ENCODE data around the gene INAFM2.
A peak's percentile ranks its signal among the peaks of the same experiment; 100 is the strongest.

INAFM2 gene

GRCh38 chr15:40323239-40323952 lies at the start of gene INAFM2:
TSS of gene INAFM2 (plus strand) at chr15:40323692. CDS start at chr15:40324056, 364 bp downstream.
- Histone ChIP-seq H3K4me3 (ENCODE audit: low read depth, low read length) (peak within 1 kb of the TSS; percentile 88), H3K4me1 (ENCODE audit: control insufficient read depth, insufficient read depth, low read length, unreplicated experiment) (peaks cover 34% of the 10 kb centered on the region), H3K36me3 (ENCODE audit: insufficient read depth, low read length) (0 out of 2 replicates have a peak, but pooled peaks cover 6% of the 10 kb centered on the region), H3K79me2 (ENCODE audit: control insufficient read depth, insufficient read depth, low read length, unreplicated experiment) (peaks cover 21% of the 10 kb centered on the region), H3K27me3 (ENCODE audit: insufficient read depth, low read length) (no peaks in the 10 kb centered on the region), H2AFZ (ENCODE audit: low read length, unreplicated experiment) (peak within 1 kb of the TSS; percentile 82), H3K27ac (ENCODE audit: low read depth, low read length) (no peak within 1 kb of the TSS)

GRCh38 chr15:40274350-40275274 lies 48.9 kb upstream of the INAFM2 start:
- no peak overlapping the region for H3K27ac ChIP-seq (ENCODE audit: low read depth, low read length)
- H2AFZ ChIP-seq (ENCODE audit: low read length, unreplicated experiment): peak overlapping the region; percentile 36
- peaks cover 6% of the 10 kb centered on the region for H3K4me1 ChIP-seq (ENCODE audit: control insufficient read depth, insufficient read depth, low read length, unreplicated experiment)
- H3K4me3 ChIP-seq (ENCODE audit: low read depth, low read length): no peak overlapping the region
- no peaks in the 10 kb centered on the region for H3K79me2 ChIP-seq (ENCODE audit: control insufficient read depth, insufficient read depth, low read length, unreplicated experiment)
- 0 out of 2 replicates have a peak, but pooled peaks cover 9% of the 10 kb centered on the region for H3K27me3 ChIP-seq (ENCODE audit: insufficient read depth, low read length)
- H3K36me3 ChIP-seq (ENCODE audit: insufficient read depth, low read length): no peaks in the 10 kb centered on the region

GRCh38 chr15:40275523-40275922 lies 48.0 kb upstream of the INAFM2 start:
- H3K27ac ChIP-seq (ENCODE audit: low read depth, low read length): no peak overlapping the region
- no peaks in the 10 kb centered on the region for H3K79me2 ChIP-seq (ENCODE audit: control insufficient read depth, insufficient read depth, low read length, unreplicated experiment)
- peaks cover 6% of the 10 kb centered on the region for H3K4me1 ChIP-seq (ENCODE audit: control insufficient read depth, insufficient read depth, low read length, unreplicated experiment)
- no peaks in the 10 kb centered on the region for H3K36me3 ChIP-seq (ENCODE audit: insufficient read depth, low read length)
- peaks cover 17% of the 10 kb centered on the region for H3K27me3 ChIP-seq (ENCODE audit: insufficient read depth, low read length)
- no peak overlapping the region for H3K4me3 ChIP-seq (ENCODE audit: low read depth, low read length)
- no peak overlapping the region for H2AFZ ChIP-seq (ENCODE audit: low read length, unreplicated experiment)

- peaks cover 6% of the 10 kb centered on the region for H3K4me1 ChIP-seq (ENCODE audit: control insufficient read depth, insufficient read depth, low read length, unreplicated experiment)
- H3K27ac ChIP-seq (ENCODE audit: low read depth, low read length): no peak overlapping the region
- H3K79me2 ChIP-seq (ENCODE audit: control insufficient read depth, insufficient read depth, low read length, unreplicated experiment): no peaks in the 10 kb centered on the region
- H3K4me3 ChIP-seq (ENCODE audit: low read depth, low read length): no peak overlapping the region
- H2AFZ ChIP-seq (ENCODE audit: low read length, unreplicated experiment): no peak overlapping the region
- H3K36me3 ChIP-seq (ENCODE audit: insufficient read depth, low read length): no peaks in the 10 kb centered on the region
- H3K27me3 ChIP-seq (ENCODE audit: insufficient read depth, low read length): peaks cover 21% of the 10 kb centered on the region
These were observed 47.5 kb upstream of the INAFM2 start for GRCh38 chr15:40275954-40276353.

GRCh38 chr15:40276927-40277326 lies 46.6 kb upstream of the INAFM2 start:
- peaks cover 6% of the 10 kb centered on the region for H3K4me1 ChIP-seq (ENCODE audit: control insufficient read depth, insufficient read depth, low read length, unreplicated experiment)
- no peaks in the 10 kb centered on the region for H3K36me3 ChIP-seq (ENCODE audit: insufficient read depth, low read length)

GRCh38 chr15:40277471-40277870 lies 46.0 kb upstream of the INAFM2 start:
- Histone ChIP-seq H3K27me3 (ENCODE audit: insufficient read depth, low read length) (peaks cover 36% of the 10 kb centered on the region), H3K4me3 (ENCODE audit: low read depth, low read length) (no peak overlapping the region), H3K36me3 (ENCODE audit: insufficient read depth, low read length) (no peaks in the 10 kb centered on the region), H2AFZ (ENCODE audit: low read length, unreplicated experiment) (no peak overlapping the region), H3K27ac (ENCODE audit: low read depth, low read length) (no peak overlapping the region), H3K79me2 (ENCODE audit: control insufficient read depth, insufficient read depth, low read length, unreplicated experiment) (no peaks in the 10 kb centered on the region), H3K4me1 (ENCODE audit: control insufficient read depth, insufficient read depth, low read length, unreplicated experiment) (peaks cover 6% of the 10 kb centered on the region)

More at GRCh38 chr15:40276927-40277326, 46.6 kb upstream of the INAFM2 start:
- Histone ChIP-seq H3K79me2 (ENCODE audit: control insufficient read depth, insufficient read depth, low read length, unreplicated experiment) (no peaks in the 10 kb centered on the region), H3K4me3 (ENCODE audit: low read depth, low read length) (no peak overlapping the region), H2AFZ (ENCODE audit: low read length, unreplicated experiment) (no peak overlapping the region), H3K27ac (ENCODE audit: low read depth, low read length) (no peak overlapping the region), H3K27me3 (ENCODE audit: insufficient read depth, low read length) (peaks cover 30% of the 10 kb centered on the region)

- H3K27me3 ChIP-seq (ENCODE audit: insufficient read depth, low read length): peaks cover 41% of the 10 kb centered on the region
- no peaks in the 10 kb centered on the region for H3K79me2 ChIP-seq (ENCODE audit: control insufficient read depth, insufficient read depth, low read length, unreplicated experiment)
- H3K36me3 ChIP-seq (ENCODE audit: insufficient read depth, low read length): no peaks in the 10 kb centered on the region
- H3K27ac ChIP-seq (ENCODE audit: low read depth, low read length): no peak overlapping the region
- H3K4me1 ChIP-seq (ENCODE audit: control insufficient read depth, insufficient read depth, low read length, unreplicated experiment): peaks cover 6% of the 10 kb centered on the region
- H3K4me3 ChIP-seq (ENCODE audit: low read depth, low read length): no peak overlapping the region
- H2AFZ ChIP-seq (ENCODE audit: low read length, unreplicated experiment): no peak overlapping the region
These were observed 45.5 kb upstream of the INAFM2 start for GRCh38 chr15:40278026-40278425.

GRCh38 chr15:40279437-40280141 lies 43.9 kb upstream of the INAFM2 start:
- no peak overlapping the region for H3K4me3 ChIP-seq (ENCODE audit: low read depth, low read length)
- peaks cover 6% of the 10 kb centered on the region for H3K4me1 ChIP-seq (ENCODE audit: control insufficient read depth, insufficient read depth, low read length, unreplicated experiment)
- H2AFZ ChIP-seq (ENCODE audit: low read length, unreplicated experiment): no peak overlapping the region
- H3K27ac ChIP-seq (ENCODE audit: low read depth, low read length): no peak overlapping the region
- H3K36me3 ChIP-seq (ENCODE audit: insufficient read depth, low read length): no peaks in the 10 kb centered on the region
- no peaks in the 10 kb centered on the region for H3K79me2 ChIP-seq (ENCODE audit: control insufficient read depth, insufficient read depth, low read length, unreplicated experiment)
- H3K27me3 ChIP-seq (ENCODE audit: insufficient read depth, low read length): peaks cover 50% of the 10 kb centered on the region

- H3K27ac ChIP-seq (ENCODE audit: low read depth, low read length): no peak overlapping the region
- H3K4me1 ChIP-seq (ENCODE audit: control insufficient read depth, insufficient read depth, low read length, unreplicated experiment): peaks cover 13% of the 10 kb centered on the region
- H3K36me3 ChIP-seq (ENCODE audit: insufficient read depth, low read length): no peaks in the 10 kb centered on the region
- H3K4me3 ChIP-seq (ENCODE audit: low read depth, low read length): no peak overlapping the region
- no peaks in the 10 kb centered on the region for H3K79me2 ChIP-seq (ENCODE audit: control insufficient read depth, insufficient read depth, low read length, unreplicated experiment)
- H3K27me3 ChIP-seq (ENCODE audit: insufficient read depth, low read length): peaks cover 50% of the 10 kb centered on the region
- no peak overlapping the region for H2AFZ ChIP-seq (ENCODE audit: low read length, unreplicated experiment)
These were observed 43.0 kb upstream of the INAFM2 start for GRCh38 chr15:40280260-40281056.
